ENCODE measurements around the gene ABCA6. TPM values are rescaled to one million over a fixed set of nuclear protein-coding genes. Genes with fewer than 3 reads are reported as not detected.

The ABCA6 gene
- total and polyA plus RNA-seq, 2 of the 13 experiments (the other 11 are each of a cell fraction or from before 2014, with no cell fraction given): 0.05 to 0.11 TPM

DNA sequence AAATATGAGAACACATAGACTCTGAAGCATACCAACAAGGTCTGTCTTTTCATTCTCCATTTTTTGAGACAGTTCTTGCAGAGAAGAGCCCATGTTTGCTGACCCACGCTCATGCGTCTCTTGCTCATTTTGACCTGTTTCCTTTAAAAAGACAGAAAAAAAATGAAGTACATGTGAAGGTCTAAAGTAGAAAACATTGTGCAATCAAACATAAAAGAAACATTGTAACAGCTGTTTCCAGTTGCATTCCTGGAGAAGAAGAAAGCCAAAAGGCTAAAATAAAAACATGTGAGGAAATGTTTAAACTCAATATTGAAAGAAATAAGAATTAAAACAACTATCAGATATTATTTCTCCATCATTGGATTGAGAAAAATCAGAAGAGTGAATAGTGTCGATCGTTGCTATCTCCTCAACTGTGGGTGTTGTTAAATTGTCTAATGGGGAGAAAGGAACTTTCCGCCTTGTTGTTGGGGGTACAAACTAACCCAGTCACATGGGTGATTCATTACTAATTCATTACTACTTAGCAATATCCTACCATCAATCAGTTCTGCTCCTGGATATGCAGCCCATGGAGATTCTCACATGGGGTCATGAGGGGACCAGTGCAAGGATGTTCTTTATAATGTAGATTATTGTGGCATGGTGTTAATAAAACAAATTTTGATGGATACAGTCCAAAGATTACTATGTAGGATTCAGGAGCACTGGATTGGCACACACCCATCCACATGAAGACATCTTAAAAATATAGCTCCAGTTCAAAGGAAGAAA lies 90.5 kb downstream of the ABCA6 start (continued):
- no peak for TF ChIP-seq ZC3H4 (CRISPR knock-in tag; IDR thresholded peaks at IDR 0.05; ENCODE audit: borderline replicate concordance)
- no peak for TF ChIP-seq BORCS8-MEF2B (CRISPR knock-in tag; IDR thresholded peaks at IDR 0.05)
- no peak for TF ChIP-seq ZSCAN25 (CRISPR knock-in tag; IDR thresholded peaks at IDR 0.05)
- TF ChIP-seq KAT8 (CRISPR knock-in tag; IDR thresholded peaks at IDR 0.05): peak; percentile 75
- TF ChIP-seq PRDM10 (CRISPR knock-in tag; IDR thresholded peaks at IDR 0.05; ENCODE audit: low read depth): no peak
- TF ChIP-seq ZNF709 (CRISPR knock-in tag; IDR thresholded peaks at IDR 0.05): no peak
- TF ChIP-seq ZNF280D (CRISPR knock-in tag; IDR thresholded peaks at IDR 0.05): peak; percentile 89
- TF ChIP-seq, protein P1, sequence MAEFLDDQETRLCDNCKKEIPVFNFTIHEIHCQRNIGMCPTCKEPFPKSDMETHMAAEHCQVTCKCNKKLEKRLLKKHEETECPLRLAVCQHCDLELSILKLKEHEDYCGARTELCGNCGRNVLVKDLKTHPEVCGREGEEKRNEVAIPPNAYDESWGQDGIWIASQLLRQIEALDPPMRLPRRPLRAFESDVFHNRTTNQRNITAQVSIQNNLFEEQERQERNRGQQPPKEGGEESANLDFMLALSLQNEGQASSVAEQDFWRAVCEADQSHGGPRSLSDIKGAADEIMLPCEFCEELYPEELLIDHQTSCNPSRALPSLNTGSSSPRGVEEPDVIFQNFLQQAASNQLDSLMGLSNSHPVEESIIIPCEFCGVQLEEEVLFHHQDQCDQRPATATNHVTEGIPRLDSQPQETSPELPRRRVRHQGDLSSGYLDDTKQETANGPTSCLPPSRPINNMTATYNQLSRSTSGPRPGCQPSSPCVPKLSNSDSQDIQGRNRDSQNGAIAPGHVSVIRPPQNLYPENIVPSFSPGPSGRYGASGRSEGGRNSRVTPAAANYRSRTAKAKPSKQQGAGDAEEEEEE (CRISPR knock-in tag; IDR thresholded peaks at IDR 0.05; ENCODE audit: borderline replicate concordance): no peak
- no peak for TF ChIP-seq NR1H2 (CRISPR knock-in tag; IDR thresholded peaks at IDR 0.05; ENCODE audit: borderline replicate concordance, low read depth)
- peak; percentile 69 for TF ChIP-seq HDAC1 (CRISPR knock-in tag; IDR thresholded peaks at IDR 0.05)
- TF ChIP-seq, protein P2, sequence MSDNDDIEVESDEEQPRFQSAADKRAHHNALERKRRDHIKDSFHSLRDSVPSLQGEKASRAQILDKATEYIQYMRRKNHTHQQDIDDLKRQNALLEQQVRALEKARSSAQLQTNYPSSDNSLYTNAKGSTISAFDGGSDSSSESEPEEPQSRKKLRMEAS (IDR thresholded peaks at IDR 0.05): peak; percentile 58; the same call in 1 of the 2 replicates
- TF ChIP-seq ZBTB33 (CRISPR knock-in tag; IDR thresholded peaks at IDR 0.05): no peak
- TF ChIP-seq ZNF672 (CRISPR knock-in tag; IDR thresholded peaks at IDR 0.05): no peak
- TF ChIP-seq MYC (CRISPR knock-in tag; IDR thresholded peaks at IDR 0.05; ENCODE audit: borderline replicate concordance): no peak
- TF ChIP-seq ZNF263 (CRISPR knock-in tag; IDR thresholded peaks at IDR 0.05): no peak
- no peak for TF ChIP-seq NFE2L2 (IDR thresholded peaks at IDR 0.05; ENCODE audit: low read length)
- no peak for TF ChIP-seq TBX2 (CRISPR knock-in tag; IDR thresholded peaks at IDR 0.05; ENCODE audit: borderline replicate concordance)
- no peak for TF ChIP-seq SOX6 (IDR thresholded peaks at IDR 0.05)
- peak; percentile 80 for TF ChIP-seq SOX6 (CRISPR knock-in tag; IDR thresholded peaks at IDR 0.05)

All from HepG2 (cell line).